GM21717 (cell line): ENCODE data around the gene C16orf89.
"Not testable (repeated sequence)": the region's sequence is repeated elsewhere in the genome, so short reads cannot be mapped to it uniquely, and the experiment has no call there.

Source experiments
- ATAC-seq: cut with Tn5 transposase; IDR thresholded peaks from one replicate; pipeline ENCODE4 v1.9.1; 2021; ENCODE audit warnings: mild to moderate bottlenecking, moderate library complexity; ENCODE audit not compliant: unreplicated experiment

C16orf89 gene

GRCh38 chr16:5065813-5066212 is at the start of gene C16orf89:
TSS of gene C16orf89 (minus strand) at chr16:5065956. CDS start at chr16:5065908, 48 bp downstream.
- ATAC-seq: no peak

GRCh38 chr16:5110933-5111332 is 45.2 kb upstream of the C16orf89 start:
- ATAC-seq: not testable (repeated sequence)

DNA sequence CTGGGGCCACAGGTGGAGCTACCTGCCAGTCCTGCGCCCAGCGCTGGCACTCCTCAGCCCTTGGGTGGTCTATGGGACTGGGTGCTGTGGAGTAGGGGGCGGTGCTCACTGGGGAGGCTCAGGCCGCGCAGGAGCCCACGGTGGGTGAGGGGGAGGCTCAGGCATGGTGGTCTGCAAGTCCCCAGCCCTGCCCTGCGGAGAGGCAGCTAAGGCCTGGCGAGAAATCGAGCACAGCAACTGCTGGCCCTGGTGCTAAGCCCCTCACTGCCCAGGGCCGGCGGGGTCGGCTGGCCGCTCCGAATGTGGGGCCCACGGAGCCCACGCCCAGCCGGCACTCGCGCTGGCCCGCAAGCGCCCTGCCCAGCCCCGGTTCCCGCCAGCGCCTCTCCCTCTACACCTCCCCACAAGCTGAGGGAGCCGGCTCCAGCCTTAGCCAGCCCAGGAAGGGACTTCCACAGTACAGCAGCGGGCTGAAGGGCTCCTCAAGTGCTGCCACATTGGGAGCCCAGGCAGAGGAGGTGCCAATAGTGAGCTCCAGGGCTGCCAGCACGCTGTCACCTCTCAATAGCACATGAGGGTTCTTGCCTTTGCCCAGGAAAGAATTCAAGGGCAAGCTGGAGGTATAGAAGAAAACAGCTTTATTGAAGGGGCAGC is 42.9 kb upstream of the C16orf89 start:
- no peak for ATAC-seq

DNA sequence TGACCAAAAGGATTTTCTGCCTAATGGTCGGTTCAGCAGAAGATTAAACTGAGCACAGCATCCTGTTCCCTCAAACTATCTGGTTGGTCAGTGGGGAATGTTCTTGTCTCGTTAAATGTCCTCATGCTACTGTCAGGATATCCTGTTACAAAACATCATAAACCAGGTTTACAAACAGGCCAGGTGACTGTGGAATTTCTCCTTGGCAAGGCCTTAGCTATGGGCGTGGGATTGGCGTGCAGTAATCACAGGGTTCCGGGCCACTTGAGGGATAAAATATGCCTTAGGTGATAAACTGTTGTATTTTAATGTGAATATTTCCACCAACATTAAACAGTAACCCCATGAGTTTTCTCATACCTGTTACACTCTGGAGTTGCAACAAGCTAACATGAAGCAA is 39.3 kb upstream of the C16orf89 start:
- ATAC-seq: not testable (repeated sequence)

DNA sequence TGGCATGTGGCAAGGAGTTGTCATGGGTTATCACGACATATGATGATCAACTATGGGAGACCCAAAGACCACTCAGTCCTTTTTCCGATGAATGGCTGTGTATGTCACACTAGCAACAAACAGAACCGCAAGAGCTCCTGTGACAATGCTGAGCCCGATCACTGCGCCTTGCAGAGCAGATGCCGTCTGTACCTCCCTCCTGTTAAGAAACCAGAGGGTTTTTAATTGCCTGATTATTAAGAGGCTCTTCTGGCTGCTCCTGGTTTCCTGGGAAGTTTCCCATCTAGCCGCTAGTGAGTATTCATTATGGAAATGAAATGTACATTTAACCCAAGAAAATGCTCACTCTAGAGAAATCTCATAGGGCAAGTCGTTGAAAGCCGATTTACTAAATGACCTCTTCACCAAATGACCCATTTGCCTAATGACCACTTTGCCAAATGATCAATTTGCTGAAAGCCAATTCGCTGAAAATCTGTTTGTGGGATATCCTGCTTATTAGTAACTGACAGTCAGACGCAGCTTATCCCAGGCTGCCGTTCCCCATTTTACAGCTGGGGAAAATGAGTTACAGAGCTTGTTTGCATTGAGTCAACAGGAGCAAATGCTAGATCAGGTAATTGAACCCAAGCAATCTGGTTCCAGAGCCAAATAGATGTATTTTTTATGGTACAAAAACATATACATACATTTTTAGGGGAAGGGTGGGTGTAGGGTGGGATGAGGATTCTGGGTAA is 37.7 kb upstream of the C16orf89 start:
- not testable (repeated sequence) for ATAC-seq

- not testable (repeated sequence) for ATAC-seq
These were observed 33.4 kb upstream of the C16orf89 start for GRCh38 chr16:5099174-5099573.

DNA sequence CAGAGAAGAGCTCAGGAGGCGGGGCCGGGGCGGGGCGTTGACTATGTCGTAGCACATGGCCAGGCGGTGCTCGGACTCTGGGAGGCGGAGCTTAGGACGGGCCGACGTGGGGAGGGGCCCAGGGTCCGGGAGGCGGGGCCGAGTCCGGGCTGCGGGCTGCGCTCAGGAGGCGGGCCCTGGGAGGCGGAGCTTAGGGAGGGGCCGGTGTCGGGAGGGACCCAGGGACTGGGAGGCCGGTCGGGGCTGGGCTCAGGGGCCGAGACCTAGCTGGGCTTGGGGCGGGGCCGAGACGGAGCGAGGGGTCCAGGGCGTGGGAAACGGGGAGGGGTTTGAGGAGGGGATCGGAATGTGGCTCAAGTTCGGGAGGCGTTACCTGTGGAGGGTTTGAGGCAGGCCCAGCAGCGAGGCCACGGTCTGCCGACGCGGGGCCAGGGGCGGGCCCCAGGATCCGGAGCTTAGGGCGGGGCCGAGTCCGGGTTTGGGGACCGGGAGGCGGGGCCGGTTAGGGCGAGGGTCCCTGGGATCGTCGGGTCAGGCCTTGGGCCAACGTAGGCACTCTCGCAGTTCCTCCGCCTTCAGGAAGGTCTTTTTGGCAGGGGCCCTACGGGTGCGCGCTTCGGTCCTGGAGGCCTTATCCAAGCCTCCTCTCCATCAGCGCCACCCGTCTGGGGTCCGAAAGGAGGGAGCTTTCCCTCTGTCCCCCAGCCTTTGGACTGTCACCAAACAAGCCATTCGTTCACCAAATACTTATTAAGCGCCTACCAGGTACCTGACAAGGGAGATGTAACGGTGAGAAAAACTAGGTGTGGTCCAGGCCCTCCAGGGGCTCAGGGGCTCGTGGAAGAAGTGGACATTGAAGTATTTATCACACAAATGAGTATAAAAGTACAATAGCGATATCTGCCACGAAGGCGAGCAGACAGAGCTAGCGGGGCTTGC is 32.7 kb upstream of the C16orf89 start:
- ATAC-seq: peak; percentile 76

- peak; percentile 93 for ATAC-seq
These were observed 31.9 kb upstream of the C16orf89 start, which contains the start of gene EEF2KMT for GRCh38 chr16:5097470-5098220. TSS of gene EEF2KMT (minus strand) at chr16:5097795. CDS start at chr16:5097739, 56 bp downstream.

- ATAC-seq: not testable (repeated sequence)
These were observed 31.3 kb upstream of the C16orf89 start for GRCh38 chr16:5097061-5097469.

DNA sequence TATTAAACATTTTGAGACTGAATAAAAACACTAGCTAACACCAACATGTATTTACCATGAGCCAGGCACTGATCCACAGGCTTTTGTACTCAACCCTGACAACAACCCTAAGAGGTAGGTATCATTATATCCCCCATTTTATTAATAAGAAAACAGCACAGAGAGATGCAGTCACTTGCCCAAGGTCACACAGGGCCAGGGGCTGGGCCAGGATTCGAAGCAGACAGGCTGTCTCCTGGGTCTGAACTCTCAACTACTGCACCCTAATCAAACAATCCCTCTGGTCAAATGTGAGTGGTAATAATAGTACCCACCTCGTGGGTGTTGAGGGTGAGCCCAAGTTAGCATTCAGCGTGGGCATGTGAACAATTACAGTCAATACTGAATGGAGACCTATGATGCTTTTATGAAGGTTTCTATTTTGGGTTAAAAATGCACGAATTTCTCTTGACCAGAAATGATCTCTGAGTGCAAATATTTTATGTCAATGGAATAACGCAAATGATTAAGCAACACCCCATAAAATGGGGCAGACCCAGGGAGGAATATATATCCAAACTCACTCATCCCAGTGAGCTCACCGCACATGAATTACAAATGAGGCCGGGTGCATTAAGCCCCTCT is 30.8 kb upstream of the C16orf89 start:
- ATAC-seq: not testable (repeated sequence)

DNA sequence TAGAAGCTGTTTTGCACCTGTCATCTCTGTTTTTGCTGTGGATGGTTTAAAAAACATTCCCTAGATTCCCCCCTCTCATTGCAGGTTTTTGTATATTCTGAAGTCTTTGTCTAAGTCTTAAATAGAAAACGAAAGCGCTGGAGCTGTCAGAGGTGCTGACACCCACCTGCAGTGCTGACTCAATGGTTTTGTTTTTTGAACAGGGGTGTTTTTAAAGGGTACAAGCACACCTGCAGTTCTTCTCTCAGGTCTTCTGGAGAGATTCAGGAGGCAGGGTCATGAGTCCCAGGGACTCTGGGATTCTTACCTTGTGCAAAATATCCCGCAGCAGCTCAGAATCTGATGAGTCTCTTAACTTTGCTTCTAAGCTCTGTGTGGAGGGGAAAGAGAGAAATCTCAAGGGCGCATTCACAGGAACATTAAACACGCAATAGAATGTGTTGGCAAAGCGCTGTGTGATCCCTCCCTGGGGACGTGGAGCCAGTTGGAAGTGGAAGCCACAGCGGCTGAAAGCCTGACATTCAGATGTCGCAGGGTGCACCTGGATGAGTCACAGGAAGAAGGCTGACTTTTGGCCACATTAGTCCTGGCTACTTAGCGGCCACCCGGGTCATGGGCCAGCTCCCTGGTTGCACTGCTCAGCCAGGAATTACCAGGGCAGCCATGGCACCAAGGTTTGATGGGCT is 29.5 kb upstream of the C16orf89 start:
- ATAC-seq: not testable (repeated sequence)

DNA sequence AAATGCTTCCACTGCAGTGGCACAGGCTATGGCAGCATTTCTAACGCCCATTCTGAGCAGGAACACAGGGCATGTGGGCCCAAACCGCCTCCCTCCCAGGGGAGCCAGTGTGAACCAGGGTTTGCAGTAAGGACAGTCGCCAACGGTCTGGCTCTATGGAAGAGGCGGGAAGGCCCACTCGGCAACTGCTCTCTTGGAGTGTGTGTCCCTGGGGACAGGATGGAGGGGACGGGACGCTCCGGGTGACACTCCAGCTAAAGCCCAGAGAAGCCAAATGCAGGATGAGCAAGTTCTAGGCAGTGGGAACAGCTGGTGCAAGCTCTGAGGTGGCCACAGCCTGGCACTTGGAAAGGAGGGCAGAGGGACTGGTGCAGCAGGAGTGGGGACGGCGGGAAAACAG is 28.0 kb upstream of the C16orf89 start:
- not testable (repeated sequence) for ATAC-seq

- ATAC-seq: not testable (repeated sequence)
These were observed 27.3 kb upstream of the C16orf89 start for GRCh38 chr16:5093081-5093480.

- ATAC-seq: not testable (repeated sequence)
These were observed 24.8 kb upstream of the C16orf89 start for GRCh38 chr16:5090592-5090991.

GRCh38 chr16:5089911-5090555 is 24.3 kb upstream of the C16orf89 start:
- ATAC-seq: not testable (repeated sequence)

GRCh38 chr16:5088936-5089335 is 23.2 kb upstream of the C16orf89 start:
- not testable (repeated sequence) for ATAC-seq

DNA sequence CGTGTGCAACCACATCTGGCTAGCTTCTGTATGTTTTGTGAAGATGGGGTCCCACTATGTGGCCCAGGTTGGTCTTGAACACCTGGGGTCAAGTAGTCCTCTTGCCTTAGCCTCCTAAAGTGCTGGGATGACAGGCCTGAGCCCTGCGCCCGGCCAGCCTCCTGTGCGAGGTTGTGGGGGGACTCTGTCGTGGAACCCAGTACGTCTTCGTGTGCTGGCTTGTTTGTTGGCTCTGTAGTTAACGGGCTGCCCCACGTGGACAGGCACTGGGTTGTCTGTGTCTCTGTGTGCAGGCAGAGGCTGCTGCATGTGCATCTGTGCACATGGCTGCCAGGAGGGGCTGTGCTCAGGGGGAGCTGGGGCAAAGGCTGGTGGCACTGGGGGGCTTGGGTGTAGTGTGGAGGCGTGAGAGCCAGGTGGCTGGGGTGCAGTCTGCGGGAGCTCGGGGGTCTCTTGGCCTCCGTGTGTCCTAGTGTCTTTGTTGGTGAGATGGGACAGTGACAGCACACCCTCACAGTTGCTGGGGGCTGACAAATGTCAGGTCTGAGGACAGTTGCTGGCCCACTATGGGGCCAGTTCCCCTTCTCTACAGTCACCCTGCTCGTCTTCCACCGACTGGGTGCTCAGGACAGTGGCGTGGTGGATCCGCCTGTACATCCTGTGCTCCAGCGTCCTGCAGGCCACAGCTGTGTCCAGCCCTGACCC is 22.5 kb upstream of the C16orf89 start:
- ATAC-seq: not testable (repeated sequence)

DNA sequence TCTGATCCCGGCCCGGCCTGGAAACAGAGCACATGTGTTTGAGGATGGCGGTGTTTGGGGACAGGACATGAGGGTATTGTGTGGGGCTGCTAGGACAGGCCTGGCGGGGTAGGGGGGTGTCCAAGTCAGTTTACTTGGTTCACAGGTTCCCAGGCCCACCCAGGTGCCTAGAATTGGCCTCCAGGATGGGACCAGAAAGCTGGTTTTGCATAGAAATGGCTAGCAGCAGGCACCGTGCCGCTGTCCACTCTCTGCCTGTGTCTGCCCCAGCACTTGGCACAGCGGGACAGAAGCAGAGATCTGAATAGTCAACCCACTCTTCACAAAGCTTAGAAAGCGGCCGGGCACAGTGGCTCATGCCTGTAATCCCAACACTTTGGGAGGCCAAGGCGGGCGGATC is 20.0 kb upstream of the C16orf89 start:
- not testable (repeated sequence) for ATAC-seq
